Endothelial cell of umbilical vein (primary cell): ENCODE measurements around the gene ADGRG4. TPM values are rescaled to one million over a fixed set of nuclear protein-coding genes. Genes with fewer than 3 reads are reported as not detected.

ENCODE experiments used
- BruUV-seq: library from RNA; stranded (reverse); fragments of 400-500 nt; replicated peaks from 2 replicates; lab custom pipeline; 2021; lab: Mats Ljungman, UMichigan
- CTCF ChIA-PET: fragments of 300-600, 350-600 bp; sonication (Branson Sonifier 250); formaldehyde crosslinking; loops from one replicate; lab custom pipeline; 2021; ENCODE audit warnings: antibody characterized with exemption, inconsistent platforms; lab: Charles Lee
- POLR2A ChIA-PET: fragments of 300-600, 350-600 bp; sonication (Branson Sonifier 250); formaldehyde crosslinking; loops from one replicate; lab custom pipeline; 2021; ENCODE audit warnings: antibody characterized with exemption, inconsistent platforms; lab: Charles Lee
- DNase-seq: peaks from one replicate; pipeline ENCODE4 v3.0.0-alpha.2; 2011; ENCODE audit warnings: low read depth, low spot score
- FAIRE-seq: peaks from 2 replicates; lab custom pipeline; 2011; peaks lifted over from hg19 to GRCh38; lab: Jason Lieb, UNC
- H2AFZ ChIP-seq: 2 replicates; pipeline ENCODE4 v1.6.0; 2012; ENCODE audit warnings: low read depth, low read length, control low read depth, inconsistent platforms
- H3K27ac ChIP-seq: 2 replicates; pipeline ENCODE4 v1.5.1; 2011; ENCODE audit warnings: low read depth, mild to moderate bottlenecking, control low read depth, low read length, moderate library complexity; ENCODE audit not compliant: insufficient read depth
- H3K27me3 ChIP-seq, 2 experiments: 2 replicates each; pipeline versions ENCODE4 v1.6.0 to v1.6.1; 2011; ENCODE audit warnings: low read length in 2 of 2, mixed read lengths in 1 of 2; ENCODE audit not compliant: control insufficient read depth in 2 of 2, insufficient read depth in 2 of 2
- H3K36me3 ChIP-seq, 2 experiments: 2 replicates in 1 of 2; 3 replicates in 1 of 2; pipeline ENCODE4 v1.5.1; 2011; ENCODE audit warnings: low read length in 2 of 2, mild to moderate bottlenecking in 1 of 2, moderate library complexity in 1 of 2; ENCODE audit not compliant: control insufficient read depth in 2 of 2, insufficient read depth in 2 of 2; ENCODE audit errors: extremely low read depth in 1 of 2
- H3K4me1 ChIP-seq: 3 replicates; pipeline ENCODE4 v1.5.1; 2011; ENCODE audit warnings: mild to moderate bottlenecking, low read length; ENCODE audit not compliant: control insufficient read depth, insufficient read depth; ENCODE audit errors: extremely low read depth
- H3K4me2 ChIP-seq: 2 replicates; pipeline ENCODE4 v1.6.1; 2011; ENCODE audit warnings: low read length, control low read depth, mixed read lengths; ENCODE audit not compliant: insufficient read depth
- H3K4me3 ChIP-seq, 3 experiments: fragments of 200-600 bp in 1 of 3; sonication (generic), shearing (Covaris generic) in 1 of 3; replicated peaks in 1 of 3; 2 replicates each; pipeline ENCODE4 v1.5.1; 2011 to 2016; ENCODE audit warnings: control low read depth in 3 of 3, low read length in 3 of 3, mild to moderate bottlenecking in 2 of 3, inconsistent platforms in 1 of 3, low read depth in 1 of 3, moderate library complexity in 1 of 3; ENCODE audit not compliant: insufficient read depth in 1 of 3
- H3K79me2 ChIP-seq: 2 replicates; pipeline ENCODE4 v1.6.0; 2012; ENCODE audit warnings: low read length, inconsistent platforms; ENCODE audit not compliant: control insufficient read depth, insufficient read depth
- H3K9ac ChIP-seq: replicated peaks from 2 replicates; pipeline ENCODE3; 2011; ENCODE audit warnings: low read length, control low read depth; ENCODE audit not compliant: insufficient read depth; ENCODE audit errors: extremely low read depth
- H3K9me1 ChIP-seq: replicated peaks from 3 replicates; pipeline ENCODE4 v1.6.0; 2011; ENCODE audit warnings: mild to moderate bottlenecking, low read length; ENCODE audit not compliant: control insufficient read depth, insufficient read depth; ENCODE audit errors: extremely low read depth
- H3K9me3 ChIP-seq: replicated peaks from 2 replicates; pipeline ENCODE4 v1.5.1; 2012; ENCODE audit warnings: low read length, inconsistent platforms; ENCODE audit not compliant: control insufficient read depth, insufficient read depth
- H4K20me1 ChIP-seq: replicated peaks from 2 replicates; pipeline ENCODE3; 2011; ENCODE audit warnings: mild to moderate bottlenecking, low read length; ENCODE audit not compliant: control insufficient read depth, insufficient read depth; ENCODE audit errors: extremely low read depth
- CTCF ChIP-seq, 2 donors: IDR thresholded peaks; 1 replicate in 1 of 2; 2 replicates in 1 of 2; pipeline ENCODE4 v1.5.1; 2011; ENCODE audit warnings: low read length in 2 of 2, mild to moderate bottlenecking in 2 of 2, moderate library complexity in 2 of 2, control low read depth in 1 of 2, inconsistent platforms in 1 of 2, low read depth in 1 of 2; ENCODE audit not compliant: insufficient read depth in 1 of 2; ENCODE audit errors: extremely low read depth in 1 of 2
- EZH2 ChIP-seq: IDR thresholded peaks from 2 replicates; pipeline ENCODE4 v1.6.1; 2012; ENCODE audit warnings: borderline replicate concordance, low read depth, mild to moderate bottlenecking, moderate library complexity, low read length, inconsistent platforms; ENCODE audit not compliant: severe bottlenecking
- FOS ChIP-seq: IDR thresholded peaks from 2 replicates; pipeline ENCODE4 v1.6.1; 2011; ENCODE audit warnings: mild to moderate bottlenecking, low read length, moderate library complexity, borderline replicate concordance; ENCODE audit not compliant: insufficient read depth
- GATA2 ChIP-seq: IDR thresholded peaks from 2 replicates; pipeline ENCODE4 v1.7.0; 2011; ENCODE audit warnings: low read depth, mild to moderate bottlenecking, moderate library complexity, mixed read lengths, low read length; ENCODE audit not compliant: insufficient read length, insufficient read depth
- JUN ChIP-seq: IDR thresholded peaks from 2 replicates; pipeline ENCODE4 v1.6.1; 2011; ENCODE audit warnings: borderline replicate concordance, low read depth; ENCODE audit not compliant: insufficient read length, insufficient read depth
- MAX ChIP-seq: IDR thresholded peaks from 2 replicates; pipeline ENCODE4 v1.6.1; 2011; ENCODE audit not compliant: insufficient read depth, insufficient read length
- MYC ChIP-seq: IDR thresholded peaks from one replicate; pipeline ENCODE4 v1.6.1; 2011; ENCODE audit warnings: mild to moderate bottlenecking, low read depth, low read length
- POLR2A ChIP-seq: IDR thresholded peaks from 2 replicates; pipeline ENCODE4 v1.6.1; 2012; ENCODE audit warnings: low read depth, mild to moderate bottlenecking, control low read depth, low read length
- POLR2AphosphoS5 ChIP-seq: IDR thresholded peaks from 2 replicates; pipeline ENCODE4 v1.6.1; 2012; ENCODE audit warnings: low read depth, mild to moderate bottlenecking, control low read depth, low read length, moderate library complexity; ENCODE audit not compliant: insufficient read depth
- dilution Hi-C: fragments of 300-500 bp; cut with MboI; formaldehyde crosslinking; loops from one replicate; pipeline ENCODE4 v1.15.0; 2019; ENCODE audit warnings: low sequenced_read_pairs; ENCODE audit not compliant: extremely low pct_ligation_motif_present
- intact Hi-C: fragments of 100-400 bp; cut with micrococcal nuclease; formaldehyde crosslinking; loops from one replicate; pipeline ENCODE4 v1.10.0; 2022
- polyA plus RNA-seq, 4 experiments: library from polyadenylated mRNA; depleted of rRNA in 3 of 4; stranded (reverse) in 3 of 4; unstranded in 1 of 4; fragments of >200 nt; gene quantifications; 2 replicates each; pipeline versions ENCODE4 v1.2.1 to v1.2.3, GENCODE V29; 2011 to 2012; ENCODE audit warnings: missing spikeins in 1 of 4
- total RNA-seq: library from RNA; stranded (reverse); gene quantifications from 2 replicates; pipeline ENCODE4 v1.2.3, GENCODE V29; 2021

ADGRG4 gene
- total and polyA plus RNA-seq, 2 donors (not counting 3 experiments of a cell fraction or from before 2014, with no cell fraction given): 0.04 to 0.08 TPM

GRCh38 chrX:136306182-136306581, 5.4 kb downstream of the ADGRG4 start:
- TF ChIP-seq POLR2A (no peak), JUN (no peak), EZH2 (no peak), MAX (no peak), CTCF (IDR thresholded peaks at IDR 0.05; ENCODE audit: extremely low read depth in 1 of 2, insufficient read depth in 1 of 2, low read depth in 1 of 2, low read length in 2 of 2) (no peak), POLR2AphosphoS5 (no peak), GATA2 (no peak), MYC (no peak), FOS (no peak)
- Histone ChIP-seq H3K27ac (no peak overlapping the region), H3K4me3 (no peak overlapping the region), H4K20me1 (no peaks in the 10 kb centered on the region), H3K9ac (no peak overlapping the region), H3K4me2 (no peak overlapping the region), H3K36me3 (no peaks in the 10 kb centered on the region), H2AFZ (no peak overlapping the region), H3K79me2 (no peaks in the 10 kb centered on the region), H3K9me3 (no peaks in the 10 kb centered on the region), H3K27me3 (no peaks in the 10 kb centered on the region), H3K9me1 (no peaks in the 10 kb centered on the region), H3K4me1 (no peaks in the 10 kb centered on the region)
- dilution Hi-C loops (no loop called here), intact Hi-C loops (no loop called here)
- no peak for DNase-seq
- CTCF ChIA-PET: no interaction called here
- POLR2A ChIA-PET: no interaction called here
- no peak for FAIRE-seq
- BruUV-seq: no TSS peak
